Liver (tissue), 3 donors: Measurements from ENCODE around the gene MEOX1.

ENCODE experiments used
- ATF3 ChIP-seq: IDR thresholded peaks from 2 replicates; pipeline ENCODE4 v1.6.1; 2016; ENCODE audit warnings: antibody characterized with exemption
- CTCF ChIP-seq: fragments of 150-350 bp; IDR thresholded peaks from 2 replicates; pipeline ENCODE4 v1.5.1; 2017; ENCODE audit warnings: improper control_type of control experiment, low read depth, low read length; ENCODE audit not compliant: missing input control
- EGR1 ChIP-seq, 2 donors: IDR thresholded peaks; 2 replicates each; pipeline ENCODE4 v1.6.1; 2016 to 2018; ENCODE audit warnings: antibody characterized with exemption in 2 of 2, low read depth in 2 of 2
- JUND ChIP-seq, 2 donors: IDR thresholded peaks; 2 replicates each; pipeline ENCODE4 v1.6.1; 2016; ENCODE audit warnings: antibody characterized with exemption in 2 of 2
- MAX ChIP-seq: IDR thresholded peaks from 2 replicates; pipeline ENCODE4 v1.6.1; 2016; ENCODE audit warnings: antibody characterized with exemption
- RAD21 ChIP-seq, 2 donors: IDR thresholded peaks; 2 replicates each; pipeline ENCODE4 v1.6.1; 2016; ENCODE audit warnings: antibody characterized with exemption in 2 of 2, mild to moderate bottlenecking in 2 of 2
- REST ChIP-seq: IDR thresholded peaks from 2 replicates; pipeline ENCODE4 v1.6.1; 2016; ENCODE audit warnings: antibody characterized with exemption, mild to moderate bottlenecking
- RXRA ChIP-seq, 2 donors: IDR thresholded peaks; 2 replicates each; pipeline ENCODE4 v1.6.1; 2017 to 2018; ENCODE audit warnings: antibody characterized with exemption in 2 of 2, mild to moderate bottlenecking in 1 of 2
- SP1 ChIP-seq: IDR thresholded peaks from 2 replicates; pipeline ENCODE4 v1.6.1; 2018; ENCODE audit warnings: antibody characterized with exemption, mild to moderate bottlenecking
- TAF1 ChIP-seq: conservative IDR thresholded peaks from 2 replicates; pipeline ENCODE4 v1.6.1; 2016; ENCODE audit warnings: antibody characterized with exemption, mild to moderate bottlenecking
- YY1 ChIP-seq: IDR thresholded peaks from 2 replicates; pipeline ENCODE4 v1.6.1; 2016; ENCODE audit warnings: antibody characterized with exemption, mild to moderate bottlenecking
- ZBTB33 ChIP-seq: IDR thresholded peaks from 2 replicates; pipeline ENCODE4 v1.6.1; 2016; ENCODE audit warnings: antibody characterized with exemption
- donor health status: healthy.
- donor health status: healthy.

- no peak for TF ChIP-seq MAX
- no peak for TF ChIP-seq TAF1
- TF ChIP-seq CTCF = no peak
- TF ChIP-seq ATF3 = no peak
- TF ChIP-seq REST = no peak
- no peak for TF ChIP-seq ZBTB33
- TF ChIP-seq RXRA (IDR thresholded peaks at IDR 0.05) = no peak
- no peak for TF ChIP-seq JUND (IDR thresholded peaks at IDR 0.05)
- TF ChIP-seq RAD21 (IDR thresholded peaks at IDR 0.05) = no peak
- TF ChIP-seq SP1 = no peak
- no peak for TF ChIP-seq EGR1 (IDR thresholded peaks at IDR 0.05; ENCODE audit: low read depth in 2 of 2)
- no peak for TF ChIP-seq YY1
These were observed 34.5 kb upstream of the MEOX1 start for GRCh38 chr17:43695970-43696865.
